Measurements from ENCODE around the gene CA10.

CA10 gene

GRCh38 chr17:51817117-51817516 lies 341.4 kb downstream of the CA10 start:
- no peak for DNase-seq (ENCODE audit: low spot score)

- DNase-seq (ENCODE audit: low spot score) = no peak
These were observed 343.4 kb downstream of the CA10 start for GRCh38 chr17:51815097-51815496.

- DNase-seq (ENCODE audit: low spot score) = no peak
These were observed 344.0 kb downstream of the CA10 start for GRCh38 chr17:51814521-51814920.

DNA sequence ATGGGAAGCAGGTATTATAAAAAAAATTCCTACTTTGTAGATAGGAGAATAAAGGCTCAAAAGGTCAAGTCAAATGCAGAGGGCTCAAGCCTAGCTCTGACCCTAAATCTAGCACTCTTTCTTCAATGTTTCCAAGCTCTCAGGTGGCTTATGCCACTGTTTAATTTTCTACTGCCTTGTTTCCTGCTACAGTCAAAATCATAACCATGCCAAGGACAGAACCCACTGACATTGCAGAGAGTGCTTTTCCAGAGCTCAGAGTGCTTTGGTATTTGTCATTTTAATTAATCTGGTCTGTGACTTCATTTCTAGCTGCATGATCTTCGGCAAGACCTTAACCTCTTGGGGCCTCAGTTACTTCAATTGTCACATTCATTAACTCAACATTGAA lies 344.7 kb downstream of the CA10 start:
- DNase-seq (ENCODE audit: low spot score) = no peak

DNA sequence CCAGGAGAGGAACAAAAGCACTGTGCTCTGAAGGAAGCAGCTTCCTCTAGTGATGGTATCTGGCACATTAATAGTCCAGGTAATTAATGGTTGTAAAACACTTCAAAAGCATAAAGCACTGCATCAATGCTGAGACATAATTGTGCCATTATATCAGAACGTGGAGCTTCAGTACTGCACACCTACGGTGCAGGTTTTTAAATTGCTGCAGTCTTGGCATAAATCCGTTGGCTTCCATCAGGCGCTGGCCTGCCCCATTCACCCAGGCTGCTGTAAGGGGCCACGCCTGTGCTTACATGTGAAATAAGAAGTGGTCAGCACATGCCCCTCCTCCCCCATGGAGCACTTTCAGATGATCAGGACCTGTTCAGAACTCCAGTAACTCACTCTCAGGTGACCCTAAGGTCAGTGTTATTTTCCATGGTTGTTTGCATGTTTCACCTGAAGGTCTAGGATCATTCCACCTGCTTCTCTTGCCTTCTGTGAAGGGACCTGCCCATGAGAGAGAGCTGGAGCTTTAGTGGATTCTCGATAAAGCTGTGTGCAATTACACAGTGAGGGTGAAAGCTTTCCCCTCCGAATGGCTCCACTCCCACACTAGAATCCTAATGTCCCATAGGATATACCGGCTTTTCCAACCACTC lies 345.3 kb downstream of the CA10 start:
- DNase-seq (ENCODE audit: low spot score) = no peak

DNA sequence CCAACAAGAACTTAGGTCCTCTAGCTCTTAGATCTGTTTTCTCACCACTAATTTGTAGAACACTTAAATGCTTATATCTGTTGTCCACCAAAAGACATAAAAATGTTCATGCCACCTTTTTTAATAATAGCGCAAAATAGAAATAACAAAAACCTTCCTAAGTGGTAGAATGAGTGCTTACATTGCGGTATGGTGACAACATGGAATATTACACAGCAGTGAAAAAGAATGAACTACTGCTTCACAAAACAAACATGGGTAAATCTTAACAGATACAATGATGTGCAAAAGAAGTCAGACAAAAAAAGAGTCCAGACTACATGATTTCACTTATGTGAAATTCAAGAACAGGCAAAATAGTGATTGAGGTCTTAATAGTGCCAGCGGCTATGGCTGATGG lies 351.1 kb downstream of the CA10 start:
- DNase-seq (ENCODE audit: low spot score) = no peak

DNA sequence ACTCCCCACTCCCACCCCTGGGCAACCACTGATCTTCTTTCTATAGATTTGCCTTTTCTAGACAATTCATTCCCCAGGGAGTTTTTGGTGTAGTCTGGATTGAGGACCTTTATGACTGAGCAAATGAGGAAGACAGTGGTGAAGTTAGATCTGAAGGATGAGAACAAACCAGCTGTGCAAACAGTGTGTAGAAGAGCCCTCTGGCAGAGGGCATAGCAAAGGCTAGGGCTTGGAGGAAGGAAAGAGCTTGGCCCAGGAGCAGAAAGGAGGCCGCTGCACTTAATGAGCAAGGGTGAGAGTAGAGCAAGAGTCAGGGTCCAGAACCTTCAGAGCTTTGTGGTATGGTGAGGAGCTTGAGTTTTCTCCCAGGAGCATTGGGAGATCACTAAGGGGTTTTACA lies 352.7 kb downstream of the CA10 start:
- DNase-seq (ENCODE audit: low spot score) = no peak

- no peak for DNase-seq (ENCODE audit: low spot score)
These were observed 353.3 kb downstream of the CA10 start for GRCh38 chr17:51805185-51805584.

GRCh38 chr17:51803161-51803560 lies 355.4 kb downstream of the CA10 start:
- DNase-seq (ENCODE audit: low spot score) = no peak

DNA sequence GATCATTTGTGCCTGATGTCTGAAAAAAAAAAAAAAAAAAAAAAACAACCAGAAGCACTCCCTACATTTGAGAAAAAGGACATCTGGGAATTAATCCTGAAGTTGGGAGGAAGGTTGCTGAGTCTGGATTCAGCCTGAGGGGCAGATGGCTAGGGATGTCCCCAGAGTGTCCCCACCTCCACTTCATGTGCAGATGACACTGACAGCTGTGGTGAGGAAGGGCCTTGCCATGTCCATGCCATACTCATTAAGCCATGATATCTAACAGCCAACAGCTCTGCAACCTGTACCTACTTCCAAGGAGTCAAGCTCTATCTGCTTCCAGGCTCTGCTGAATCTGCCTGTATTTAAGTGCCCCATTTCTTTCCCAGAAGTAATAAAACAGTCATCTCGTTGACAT lies 356.0 kb downstream of the CA10 start:
- DNase-seq (ENCODE audit: low spot score) = no peak

DNA sequence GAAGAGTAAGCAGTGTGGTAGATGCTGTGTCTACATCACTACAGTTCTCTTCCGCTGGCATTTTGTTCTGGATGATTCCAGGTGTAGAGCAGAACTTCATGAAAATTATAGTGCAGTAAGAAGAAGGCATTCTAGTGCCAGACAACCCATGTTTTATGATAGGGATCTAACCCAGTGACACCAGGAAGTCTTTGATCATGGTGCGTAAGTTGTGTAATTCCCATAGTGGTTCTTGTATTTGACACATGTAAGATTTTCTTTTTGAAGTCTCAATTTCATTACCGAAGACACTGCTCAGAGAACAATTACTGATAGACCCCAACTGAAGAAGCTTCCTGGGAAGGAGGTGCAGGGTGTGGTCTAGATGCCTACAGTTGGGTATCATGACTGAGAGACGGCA lies 356.9 kb downstream of the CA10 start:
- no peak for DNase-seq (ENCODE audit: low spot score)

GRCh38 chr17:51799981-51800380 lies 358.5 kb downstream of the CA10 start:
- no peak for DNase-seq (ENCODE audit: low spot score)

DNA sequence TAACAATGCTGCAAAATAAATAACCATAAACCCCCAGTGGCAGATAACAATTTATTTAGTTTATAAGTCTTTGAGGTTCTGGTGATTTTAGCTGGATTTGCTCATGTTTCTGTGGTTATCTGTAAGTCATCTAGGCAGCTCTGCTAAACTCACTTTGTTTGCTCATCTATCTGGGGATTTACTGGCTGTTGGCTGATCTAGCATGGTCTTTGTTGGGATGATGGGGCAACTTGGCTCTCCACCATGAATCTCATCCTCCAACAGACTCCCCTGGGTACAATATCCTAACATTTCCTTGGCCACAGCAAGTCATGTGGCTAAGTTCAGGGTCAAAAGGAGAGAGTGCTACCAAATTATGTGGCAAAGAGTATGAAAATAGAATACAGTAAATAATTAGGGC lies 359.3 kb downstream of the CA10 start:
- DNase-seq (ENCODE audit: low spot score) = no peak

- DNase-seq (ENCODE audit: low spot score) = no peak
These were observed 361.4 kb downstream of the CA10 start for GRCh38 chr17:51797150-51797549.

- DNase-seq (ENCODE audit: low spot score) = no peak
These were observed 362.5 kb downstream of the CA10 start for GRCh38 chr17:51796026-51796425.

- no peak for DNase-seq (ENCODE audit: low spot score)
These were observed 363.1 kb downstream of the CA10 start for GRCh38 chr17:51795401-51795800.

GRCh38 chr17:51794466-51794865 lies 364.0 kb downstream of the CA10 start:
- DNase-seq (ENCODE audit: low spot score) = no peak

- DNase-seq (ENCODE audit: low spot score) = no peak
These were observed 364.8 kb downstream of the CA10 start for GRCh38 chr17:51793686-51794085.

DNA sequence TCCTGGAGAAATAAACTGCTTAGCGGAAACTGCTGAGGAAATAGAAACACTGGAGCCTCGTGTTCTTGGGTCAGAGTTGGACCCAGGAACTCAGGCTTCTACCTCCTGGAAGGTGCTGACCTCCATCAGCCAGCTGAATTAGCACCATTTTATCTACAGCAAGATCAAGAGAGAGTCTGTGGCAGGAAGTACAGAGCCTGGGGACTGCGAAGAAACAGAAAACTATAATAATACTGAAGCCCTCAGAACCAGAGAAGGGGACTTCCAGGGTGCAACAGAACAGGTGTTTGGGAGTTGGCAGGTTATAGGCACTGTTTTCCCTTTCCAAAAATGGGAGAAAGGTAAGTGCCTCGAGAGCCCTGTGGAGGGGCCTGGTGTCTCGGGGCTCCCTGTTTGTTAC lies 379.7 kb downstream of the CA10 start:
- DNase-seq (ENCODE audit: low spot score) = no peak

DNA sequence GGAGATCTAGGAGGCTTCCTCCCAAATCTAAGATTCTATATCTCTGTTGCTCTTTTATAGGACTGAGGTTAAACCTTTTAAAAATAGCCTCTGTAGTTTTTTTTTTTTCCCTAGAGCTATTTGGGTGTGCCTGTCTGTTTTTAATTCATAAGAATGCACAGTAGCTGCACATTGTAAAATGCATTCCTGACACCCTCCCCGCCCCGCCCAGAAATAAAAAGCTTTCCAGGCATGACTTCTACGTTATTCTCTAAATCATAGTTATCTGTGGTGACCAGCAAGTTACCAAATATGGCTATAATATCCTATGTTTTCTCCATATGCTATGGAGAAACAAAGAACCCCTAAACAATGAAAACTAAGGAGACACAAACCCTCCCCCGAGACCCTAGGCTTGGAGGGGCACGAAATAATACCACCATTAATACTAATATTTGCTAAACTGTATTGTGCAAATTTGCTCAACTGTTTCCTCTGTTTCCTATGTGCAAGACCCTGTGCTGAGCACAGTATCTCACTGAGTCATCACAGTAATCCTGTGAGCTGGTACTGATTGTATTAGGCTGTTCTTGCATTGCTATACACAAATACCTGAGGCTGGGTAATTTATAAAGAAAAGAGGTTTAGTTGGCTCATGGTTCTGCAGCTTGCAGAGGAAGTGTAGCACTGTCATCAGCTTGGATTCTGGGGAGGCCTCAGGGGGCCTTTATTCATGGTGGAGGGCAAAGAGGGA lies 388.3 kb downstream of the CA10 start:
- DNase-seq (ENCODE audit: low spot score) = no peak

DNA sequence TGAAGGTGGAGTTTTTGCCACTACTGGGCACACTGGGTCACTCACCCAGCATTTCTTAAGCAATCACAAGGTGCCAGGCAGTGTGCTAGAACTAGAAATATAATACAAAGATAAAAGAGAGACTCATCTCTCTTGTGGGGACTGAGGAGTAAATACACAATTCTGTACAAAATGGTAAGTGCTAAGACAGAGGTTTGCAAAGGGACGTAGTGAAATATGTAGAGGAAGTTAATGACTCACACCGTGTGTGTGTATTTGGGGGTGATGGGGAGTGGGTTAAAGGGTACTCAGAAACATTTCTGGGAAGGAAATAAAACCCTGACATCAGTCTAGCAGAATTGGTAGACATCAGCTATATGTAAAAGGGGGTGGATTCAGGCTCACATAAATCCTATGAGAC lies 389.3 kb downstream of the CA10 start:
- DNase-seq (ENCODE audit: low spot score) = no peak

DNA sequence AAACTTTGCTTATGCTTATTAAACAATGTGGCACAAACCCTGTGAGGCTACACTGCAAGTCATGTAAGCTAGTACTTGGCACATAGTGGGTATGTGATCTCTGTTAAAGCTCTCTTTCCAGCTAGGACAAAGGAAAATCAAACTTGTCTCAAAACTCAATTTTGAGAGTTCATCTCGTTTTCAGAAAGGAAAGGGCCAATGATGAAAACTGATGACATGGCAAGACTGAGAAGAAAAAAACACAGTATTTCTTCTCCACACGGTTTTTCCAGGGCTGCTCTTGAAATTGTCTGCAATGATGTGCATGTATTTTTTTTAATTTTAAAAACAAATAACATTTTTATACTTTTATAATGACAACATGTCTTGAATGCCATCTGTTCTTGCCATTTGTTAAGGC lies 389.8 kb downstream of the CA10 start:
- DNase-seq (ENCODE audit: low spot score) = no peak

DNA sequence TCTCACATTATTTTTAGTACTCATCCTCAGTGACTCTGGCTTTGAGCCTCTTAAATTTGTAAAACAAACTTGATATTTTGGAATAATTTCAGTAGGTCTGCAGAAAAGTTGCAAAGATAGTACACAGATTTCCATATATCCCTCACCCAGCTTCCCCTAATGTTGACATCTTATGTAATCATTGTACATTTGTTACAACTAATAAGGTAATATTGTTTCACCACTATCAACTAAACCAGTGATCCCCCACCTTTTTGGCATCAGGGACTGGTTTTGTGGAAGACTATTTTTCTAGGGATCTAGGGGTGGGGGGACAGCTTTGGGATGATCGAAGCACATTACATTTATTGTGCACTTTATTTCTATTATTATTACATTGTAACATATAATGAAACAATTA lies 391.2 kb downstream of the CA10 start:
- DNase-seq (ENCODE audit: low spot score) = no peak
